Islet of Langerhans (tissue), 1 donor: Measurements from ENCODE around the gene SSPN.

ENCODE experiments used
- FAIRE-seq: peaks from one replicate; lab custom pipeline; 2011; peaks lifted over from hg19 to GRCh38; lab: Jason Lieb, UNC

Gene SSPN

GRCh38 chr12:26187014-26187798 lies 8.2 kb upstream of the SSPN start:
- FAIRE-seq: no peak

GRCh38 chr12:26188127-26188526 lies 7.2 kb upstream of the SSPN start:
- no peak for FAIRE-seq

GRCh38 chr12:26188641-26189040 lies 6.7 kb upstream of the SSPN start:
- no peak for FAIRE-seq

- no peak for FAIRE-seq
Measured at GRCh38 chr12:26192142-26192541, 3.2 kb upstream of the SSPN start.

GRCh38 chr12:26193539-26193938 lies 1.8 kb upstream of the SSPN start:
- no peak for FAIRE-seq

- no peak for FAIRE-seq
Measured at GRCh38 chr12:26195641-26196420, 458 bp downstream of the SSPN start.

- no peak for FAIRE-seq
Measured at GRCh38 chr12:26196421-26196716, 996 bp downstream of the SSPN start.

GRCh38 chr12:26197832-26198231 lies 2.5 kb downstream of the SSPN start:
- no peak for FAIRE-seq

GRCh38 chr12:26198742-26199141 lies 3.4 kb downstream of the SSPN start:
- no peak for FAIRE-seq

- FAIRE-seq: no peak
Measured at GRCh38 chr12:26203167-26203780, 7.9 kb downstream of the SSPN start.

GRCh38 chr12:26204612-26205289 lies 9.4 kb downstream of the SSPN start:
- no peak for FAIRE-seq

- FAIRE-seq: no peak
Measured at GRCh38 chr12:26205298-26205697, 9.9 kb downstream of the SSPN start.

GRCh38 chr12:26205941-26206340 lies 10.6 kb downstream of the SSPN start:
- FAIRE-seq: no peak

GRCh38 chr12:26211331-26211730 lies 16.0 kb downstream of the SSPN start:
- no peak for FAIRE-seq

GRCh38 chr12:26212396-26212795 lies 17.0 kb downstream of the SSPN start:
- no peak for FAIRE-seq

GRCh38 chr12:26212988-26213387 lies 17.6 kb downstream of the SSPN start:
- no peak for FAIRE-seq

- FAIRE-seq: no peak
Measured at GRCh38 chr12:26214121-26214520, 18.7 kb downstream of the SSPN start.

GRCh38 chr12:26219736-26220135 lies 24.4 kb downstream of the SSPN start:
- FAIRE-seq: no peak

- FAIRE-seq: no peak
Measured at GRCh38 chr12:26224657-26225056, 29.3 kb downstream of the SSPN start.

GRCh38 chr12:26226122-26226521 lies 30.7 kb downstream of the SSPN start:
- no peak for FAIRE-seq

- FAIRE-seq: no peak
Measured at GRCh38 chr12:26226629-26227360, 31.4 kb downstream of the SSPN start.

- peak; percentile 41 for FAIRE-seq
Measured at GRCh38 chr12:26227361-26227745, 32.0 kb downstream of the SSPN start.
